HG02588 (cell line): ENCODE measurements around the gene CFAP61.
"Not testable (repeated sequence)": the region's sequence is repeated elsewhere in the genome, so short reads cannot be mapped to it uniquely, and the experiment has no call there.

ENCODE experiments used
- ATAC-seq: cut with Tn5 transposase; IDR thresholded peaks from one replicate; pipeline ENCODE4 v1.9.1; 2021; ENCODE audit warnings: mild to moderate bottlenecking, moderate library complexity; ENCODE audit not compliant: unreplicated experiment

The CFAP61 gene

GRCh38 chr20:20312562-20312961 is 260.2 kb downstream of the CFAP61 start:
- ATAC-seq: no peak

DNA sequence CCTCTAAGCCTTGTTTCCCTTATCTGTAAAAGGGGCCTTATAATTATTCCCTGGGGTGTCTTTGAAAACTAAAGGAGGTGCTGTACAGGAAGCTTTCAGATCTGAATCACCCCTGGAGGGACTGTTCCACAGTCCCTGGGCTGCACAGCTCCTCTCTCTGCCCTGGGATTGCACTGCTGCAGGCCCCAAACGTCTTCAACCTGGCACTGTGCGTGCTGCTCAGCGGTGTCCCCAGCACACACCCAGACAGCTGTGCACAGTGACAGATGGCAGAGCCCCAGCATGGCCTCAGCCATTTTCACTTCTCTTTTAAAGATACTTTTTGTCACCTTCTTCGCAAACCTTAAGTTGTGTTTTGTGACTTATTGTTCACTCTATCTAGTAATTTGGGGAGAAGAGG is 264.9 kb downstream of the CFAP61 start:
- ATAC-seq: peak; percentile 86

DNA sequence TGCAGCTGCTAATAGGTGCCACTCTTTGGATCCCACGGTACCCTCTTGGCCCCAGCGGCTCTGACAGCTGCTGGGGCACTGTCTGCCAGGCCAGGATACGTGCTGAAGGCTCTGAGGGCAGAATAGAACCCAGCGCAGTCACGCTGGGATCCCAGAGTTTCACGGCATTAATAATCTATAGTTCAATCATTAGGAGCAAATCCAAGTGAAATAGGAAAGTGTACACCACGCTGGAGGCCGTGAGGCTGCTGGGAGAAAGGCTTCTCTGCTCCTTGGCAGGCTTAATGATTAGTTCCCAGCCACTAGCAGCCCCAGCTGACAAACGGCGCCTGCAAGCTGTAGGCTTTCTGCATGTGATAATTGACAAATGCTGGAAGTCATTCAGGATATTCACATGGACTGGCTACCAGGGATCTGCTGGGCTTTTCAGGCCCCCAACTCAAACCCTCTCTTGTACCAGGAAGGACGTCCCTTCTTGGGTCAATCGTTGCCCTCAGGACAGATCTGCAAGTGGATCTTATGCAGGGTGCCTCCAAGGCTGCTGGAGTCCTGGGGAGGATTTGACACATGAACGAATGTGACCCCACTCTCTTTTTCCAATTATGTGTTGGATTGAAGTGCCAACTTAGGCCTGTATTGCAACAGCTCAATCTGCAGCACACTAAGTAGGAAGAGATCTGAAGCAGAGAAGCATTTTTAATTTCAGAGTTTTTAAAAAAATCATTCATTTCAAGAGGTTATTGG is 265.5 kb downstream of the CFAP61 start:
- peak; percentile 39 for ATAC-seq

GRCh38 chr20:20318365-20319161 is 266.2 kb downstream of the CFAP61 start:
- ATAC-seq: no peak

- no peak for ATAC-seq
These were observed 268.8 kb downstream of the CFAP61 start for GRCh38 chr20:20321134-20321533.

DNA sequence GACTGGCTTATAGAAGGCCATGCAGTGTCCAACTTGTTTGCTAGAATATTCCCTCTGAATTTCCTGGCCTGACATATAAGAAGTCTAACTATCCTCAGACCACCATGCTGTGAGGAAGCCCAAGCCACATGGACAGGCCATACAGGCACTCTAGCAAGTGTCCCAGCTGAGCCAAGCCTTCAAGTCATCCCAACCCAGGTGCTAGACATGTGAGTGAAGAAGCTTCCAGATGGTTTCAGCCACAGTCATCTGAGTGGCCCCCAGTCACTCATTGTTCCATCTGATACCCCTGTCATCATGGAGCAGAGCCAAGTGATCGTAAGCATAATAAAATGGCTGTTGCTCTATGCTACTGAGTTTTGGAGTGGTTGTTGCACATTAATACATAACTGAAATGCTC is 269.6 kb downstream of the CFAP61 start:
- no peak for ATAC-seq

- no peak for ATAC-seq
These were observed 270.6 kb downstream of the CFAP61 start for GRCh38 chr20:20322912-20323311.

DNA sequence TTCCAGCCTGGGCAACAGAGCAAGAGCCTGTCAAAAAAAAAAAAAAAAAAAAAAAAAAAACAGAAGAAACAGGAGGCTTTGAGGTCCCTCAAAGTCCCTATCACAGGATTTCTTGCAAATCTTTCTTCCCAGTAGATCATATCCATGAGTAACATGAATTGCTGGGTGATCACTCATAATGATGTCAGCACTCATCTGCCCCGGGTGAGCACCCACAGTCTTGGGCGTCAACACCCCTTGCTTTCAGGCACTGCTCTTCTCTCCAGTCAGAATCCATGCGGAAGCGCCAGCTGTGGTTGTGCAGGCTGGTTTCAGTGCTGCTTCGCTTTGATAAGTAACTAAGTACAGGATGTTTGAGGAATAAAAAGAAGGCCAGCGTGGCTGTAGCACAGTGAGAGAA is 275.4 kb downstream of the CFAP61 start:
- no peak for ATAC-seq

DNA sequence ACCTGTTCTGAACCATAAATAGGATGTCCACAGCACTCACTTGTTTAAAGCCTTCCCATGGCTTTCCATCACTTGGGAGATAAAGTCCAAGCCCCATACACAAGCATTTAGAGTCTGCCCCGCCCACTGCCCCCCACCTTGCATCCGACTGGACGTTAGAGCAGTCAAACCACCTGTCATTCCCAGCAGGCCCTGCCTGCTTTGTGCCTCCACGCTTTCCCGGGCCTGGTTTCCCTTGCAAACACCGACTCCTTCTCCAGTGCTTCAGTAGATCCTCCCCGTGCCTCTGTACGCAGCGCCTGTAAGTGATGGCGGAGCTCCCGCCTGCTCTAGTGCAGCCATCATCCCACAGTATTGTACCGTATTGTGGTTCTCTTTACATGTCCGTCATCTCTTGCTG is 277.2 kb downstream of the CFAP61 start:
- no peak for ATAC-seq

- ATAC-seq: no peak
These were observed 278.8 kb downstream of the CFAP61 start for GRCh38 chr20:20331156-20331555.

DNA sequence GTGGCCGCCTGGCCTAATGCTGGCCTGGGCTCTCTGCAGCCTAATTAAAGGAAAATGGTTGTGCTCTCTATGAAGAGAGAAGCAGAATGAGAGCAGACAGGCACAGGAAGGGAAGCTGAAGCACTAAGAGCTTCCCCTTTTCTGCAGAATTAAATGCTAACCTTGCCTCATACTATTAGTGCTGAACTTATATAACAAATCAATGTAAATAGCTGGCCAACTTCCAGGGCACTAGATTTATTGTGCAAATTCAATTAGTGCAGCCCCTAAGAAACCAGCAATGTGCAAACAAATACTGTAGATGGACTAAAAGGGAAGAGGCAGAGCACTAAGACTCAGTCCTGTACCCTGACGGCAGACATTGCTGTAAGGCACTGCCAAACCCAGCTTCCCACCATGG is 279.5 kb downstream of the CFAP61 start:
- no peak for ATAC-seq

- no peak for ATAC-seq
These were observed 281.5 kb downstream of the CFAP61 start for GRCh38 chr20:20333866-20334265.

- peak; percentile 90 for ATAC-seq
These were observed 282.2 kb downstream of the CFAP61 start for GRCh38 chr20:20334489-20334888.

- no peak for ATAC-seq
These were observed 285.9 kb downstream of the CFAP61 start for GRCh38 chr20:20338133-20338730.

DNA sequence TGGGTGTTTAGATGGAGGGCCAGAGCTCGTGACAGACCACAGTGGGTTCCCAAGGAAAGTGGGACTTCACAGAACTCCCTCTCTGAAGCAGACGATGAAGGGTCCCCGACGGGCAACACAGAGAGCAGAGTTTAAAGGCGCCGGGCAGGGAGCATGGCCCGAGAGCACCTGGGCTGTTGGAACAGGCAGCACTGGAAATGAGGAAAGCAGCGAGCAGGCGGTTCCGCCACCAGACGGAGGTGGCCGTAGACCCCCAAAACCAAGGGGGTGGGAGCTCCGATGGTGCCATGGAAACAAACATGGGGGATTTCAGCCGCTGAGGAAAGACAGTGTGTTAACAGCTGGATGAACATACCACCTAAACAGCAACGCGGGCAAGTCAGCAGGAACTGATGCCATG is 288.1 kb downstream of the CFAP61 start:
- ATAC-seq: no peak

- no peak for ATAC-seq
These were observed 289.0 kb downstream of the CFAP61 start for GRCh38 chr20:20341371-20341770.

DNA sequence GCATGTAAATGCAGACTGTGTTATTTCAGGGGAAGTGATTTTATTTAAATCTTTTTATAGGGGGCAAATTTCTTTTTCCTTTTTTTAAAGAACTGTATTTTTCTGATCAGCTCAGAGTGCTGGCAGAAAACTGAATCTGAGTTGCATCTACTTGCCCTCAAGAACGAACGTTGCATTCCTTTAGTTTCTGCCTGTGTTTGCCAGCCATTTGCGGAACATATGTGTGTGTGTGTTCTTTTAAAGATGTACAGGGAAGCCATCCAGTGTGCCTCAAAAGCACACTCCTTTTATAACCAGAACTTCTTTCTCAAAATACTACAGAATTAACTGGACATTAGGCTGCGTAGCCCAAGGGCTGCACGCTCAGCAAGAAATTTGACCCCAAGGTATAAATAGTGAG is 289.7 kb downstream of the CFAP61 start:
- no peak for ATAC-seq

DNA sequence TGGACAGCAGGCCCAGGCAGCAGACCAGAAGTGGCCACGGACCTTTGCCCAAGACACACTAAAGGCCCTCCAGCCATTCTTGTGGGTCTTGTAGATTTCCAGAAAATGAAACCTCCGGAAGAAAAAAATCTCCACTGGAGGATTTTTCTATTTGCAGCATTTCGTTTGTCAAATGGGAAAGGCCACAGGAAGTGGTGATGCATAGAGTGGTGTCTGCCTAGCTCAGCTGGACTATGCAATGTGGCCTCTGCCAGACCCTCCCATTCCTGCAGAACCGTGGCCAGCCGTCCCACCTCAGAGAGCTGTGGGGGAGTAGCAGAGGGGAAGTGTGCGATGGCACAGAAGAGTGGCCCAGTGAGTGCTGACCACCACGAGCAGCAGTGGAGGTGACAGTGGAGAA is 291.6 kb downstream of the CFAP61 start:
- no peak for ATAC-seq

- no peak for ATAC-seq
These were observed 292.1 kb downstream of the CFAP61 start for GRCh38 chr20:20344476-20344875.

DNA sequence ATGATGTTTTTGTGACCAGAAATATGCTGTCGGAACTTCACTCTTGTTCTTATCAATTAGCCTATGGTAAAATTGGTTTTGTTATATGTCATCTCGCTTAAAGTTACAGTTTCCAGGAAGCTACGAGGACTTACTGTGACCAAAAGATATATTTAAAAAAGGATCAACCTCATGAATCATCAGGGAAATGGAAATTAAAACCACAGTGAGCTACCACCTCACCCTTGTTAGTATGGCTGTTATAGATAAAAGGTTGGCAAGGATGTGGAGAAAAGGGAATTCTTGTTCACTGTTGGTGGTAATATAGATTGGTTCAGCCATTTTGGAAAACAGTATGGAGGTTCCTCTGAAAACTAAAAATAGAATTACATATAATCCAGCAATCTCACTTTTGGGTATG is 301.2 kb downstream of the CFAP61 start:
- ATAC-seq: no peak

GRCh38 chr20:20355503-20355902 is 303.2 kb downstream of the CFAP61 start:
- ATAC-seq: not testable (repeated sequence)

DNA sequence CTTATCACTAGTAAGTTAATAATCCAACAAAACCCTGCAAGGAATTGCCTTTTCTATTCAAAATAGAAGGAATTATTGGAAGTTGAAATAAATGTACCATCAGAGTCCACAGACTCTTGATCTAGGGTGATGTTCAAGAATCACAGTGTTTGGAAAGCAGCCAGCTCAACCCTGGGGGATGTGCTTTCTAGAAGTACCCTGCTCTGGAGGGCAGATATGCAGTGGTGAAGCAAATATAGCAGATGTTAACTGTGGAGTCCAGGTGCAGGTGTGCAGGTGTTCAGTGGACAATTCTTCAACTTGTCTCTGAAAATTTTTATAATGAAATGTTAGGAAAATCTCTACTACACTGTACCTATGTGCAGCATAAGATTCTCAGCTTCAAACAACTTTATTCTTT is 306.5 kb downstream of the CFAP61 start:
- ATAC-seq: no peak
